Adrenal gland (tissue), 5 donors: ENCODE data around the gene AMY2A.
"Not testable (repeated sequence)": the region's sequence is repeated elsewhere in the genome, so short reads cannot be mapped to it uniquely, and the experiment has no call there.

Source experiments
- CTCF ChIP-seq, 6 experiments: fragments of 450-650 bp in 4 of 6; fragments of 200-600 bp in 2 of 6; sonication (generic) in 1 of 6; IDR thresholded peaks; 1 replicate in 5 of 6; 2 replicates in 1 of 6; pipeline versions ENCODE4 v1.5.1 to v1.8.0; 2016 to 2021; ENCODE audit warnings: antibody characterized with exemption in 6 of 6, mild to moderate bottlenecking in 2 of 6, moderate library complexity in 1 of 6
- POLR2A ChIP-seq, 2 donors: fragments of 450-650 bp; IDR thresholded peaks; one replicate each; pipeline ENCODE4 v1.6.1; 2017; ENCODE audit warnings: antibody characterized with exemption in 2 of 2, mild to moderate bottlenecking in 2 of 2, moderate library complexity in 1 of 2
- donor health status: DM: no; HTN: no; CAD: no.

DNA sequence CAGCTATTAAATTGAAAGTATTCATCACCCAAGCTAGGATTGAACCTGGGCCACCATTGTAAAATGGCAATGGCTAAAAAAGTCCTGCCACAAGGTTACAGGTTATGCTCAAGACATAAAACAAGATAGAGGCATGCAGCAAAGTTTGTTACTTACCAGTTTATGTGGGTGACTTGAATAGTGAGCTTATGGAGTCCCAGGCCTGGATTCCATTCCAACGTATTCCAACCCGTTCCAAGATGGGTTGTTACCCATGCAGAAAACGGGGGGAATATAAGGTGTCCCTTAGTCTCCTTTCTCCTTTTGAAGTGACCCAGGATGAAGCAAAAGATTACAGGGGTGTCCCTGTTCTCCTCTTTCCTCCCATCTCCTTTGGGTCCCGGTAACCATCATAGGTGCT lies 10.2 kb downstream of the AMY2A start:
- not testable (repeated sequence) for TF ChIP-seq CTCF, POLR2A (IDR thresholded peaks at IDR 0.05)
